Activated naive CD4-positive, alpha-beta T cell treated with anti-CD3 and anti-CD28 coated beads, Interleukin-2, amount 50 U/mL, for 72 hours (primary cell): ENCODE results near the gene SLC44A1. TPM values are rescaled to one million over a fixed set of nuclear protein-coding genes. Genes with fewer than 3 reads are reported as not detected.
A peak's percentile ranks its signal among the peaks of the same experiment; 100 is the strongest.

Experiments used
- ATAC-seq, 2 donors: fragments of 150-1000 bp; cut with Tn5 transposase; 2 replicates each; pipeline ENCODE4 v1.10.0; 2021; ENCODE audit warnings: mild to moderate bottlenecking in 2 of 2, moderate library complexity in 2 of 2
- DNase-seq, 2 donors: peaks; one replicate each; pipeline ENCODE4 v3.0.0; 2021 to 2022; ENCODE audit warnings: low spot score in 2 of 2
- H3K27ac Mint-ChIP-seq, 2 donors: one replicate each; pipeline ENCODE4 v1.8.0; 2022; ENCODE audit warnings: mild to moderate bottlenecking in 2 of 2, mixed read lengths in 2 of 2
- H3K36me3 Mint-ChIP-seq, 2 donors: one replicate each; pipeline ENCODE4 v1.8.0; 2022; ENCODE audit warnings: mixed read lengths in 2 of 2
- H3K9me3 Mint-ChIP-seq, 2 donors: one replicate each; pipeline ENCODE4 v1.8.0; 2022; ENCODE audit warnings: mixed read lengths in 2 of 2
- total RNA-seq, 2 donors: library from RNA; stranded (reverse); gene quantifications; one replicate each; pipeline ENCODE4 v1.2.3, GENCODE V29; 2022

SLC44A1 gene
- total RNA-seq, 2 donors from 2014 or later = 6.0 to 11.2 TPM

GRCh38 chr9:105236261-105236660, 8.2 kb upstream of the SLC44A1 start:
- no peaks in the 10 kb centered on the region for H3K36me3 Mint-ChIP-seq
- ATAC-seq = no peak
- no peaks in the 10 kb centered on the region for H3K9me3 Mint-ChIP-seq
- DNase-seq = no peak
- H3K27ac Mint-ChIP-seq = no peak overlapping the region

GRCh38 chr9:105237246-105237645, 7.2 kb upstream of the SLC44A1 start:
- no peaks in the 10 kb centered on the region for H3K36me3 Mint-ChIP-seq
- ATAC-seq (no peak), DNase-seq (no peak)
- no peaks in the 10 kb centered on the region for H3K9me3 Mint-ChIP-seq
- no peak overlapping the region for H3K27ac Mint-ChIP-seq

DNA sequence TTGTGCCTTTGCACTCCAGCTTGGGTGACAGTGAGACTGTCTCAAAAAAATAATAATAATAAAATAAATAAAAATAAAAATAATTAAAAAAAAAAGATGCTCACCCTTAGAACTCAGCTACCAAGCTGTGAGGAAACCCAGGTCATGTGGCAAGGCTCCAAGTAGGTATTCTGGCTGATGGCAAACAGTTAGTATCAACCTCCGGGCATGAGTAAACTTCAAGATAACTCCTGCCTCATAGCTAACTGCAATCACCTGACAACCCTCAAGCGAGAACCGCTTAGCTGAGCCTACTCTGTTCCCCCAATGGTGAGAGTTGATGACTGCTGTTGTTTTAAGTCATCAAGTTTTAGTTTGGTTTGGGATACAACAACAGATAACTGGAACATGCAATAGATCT, 6.1 kb upstream of the SLC44A1 start:
- H3K36me3 Mint-ChIP-seq = no peaks in the 10 kb centered on the region
- no peaks in the 10 kb centered on the region for H3K9me3 Mint-ChIP-seq
- DNase-seq = no peak

GRCh38 chr9:105241356-105242043, 3.0 kb upstream of the SLC44A1 start:
- no peak for ATAC-seq
- no peaks in the 10 kb centered on the region for H3K9me3 Mint-ChIP-seq
- no peak overlapping the region for H3K27ac Mint-ChIP-seq
- peaks cover 0 to 6% of the 10 kb centered on the region in 2 donors for H3K36me3 Mint-ChIP-seq
- DNase-seq = no peak

More for the DNA sequence above, 6.1 kb upstream of the SLC44A1 start:
- no peak overlapping the region for H3K27ac Mint-ChIP-seq
- no peak for ATAC-seq

- Mint-ChIP-seq H3K9me3 (no peaks in the 10 kb centered on the region), H3K27ac (no peak overlapping the region), H3K36me3 (peaks cover 0 to 6% of the 10 kb centered on the region in 2 donors)
- ATAC-seq (no peak), DNase-seq (no peak)
Measured at GRCh38 chr9:105242062-105242461, 2.4 kb upstream of the SLC44A1 start.

DNA sequence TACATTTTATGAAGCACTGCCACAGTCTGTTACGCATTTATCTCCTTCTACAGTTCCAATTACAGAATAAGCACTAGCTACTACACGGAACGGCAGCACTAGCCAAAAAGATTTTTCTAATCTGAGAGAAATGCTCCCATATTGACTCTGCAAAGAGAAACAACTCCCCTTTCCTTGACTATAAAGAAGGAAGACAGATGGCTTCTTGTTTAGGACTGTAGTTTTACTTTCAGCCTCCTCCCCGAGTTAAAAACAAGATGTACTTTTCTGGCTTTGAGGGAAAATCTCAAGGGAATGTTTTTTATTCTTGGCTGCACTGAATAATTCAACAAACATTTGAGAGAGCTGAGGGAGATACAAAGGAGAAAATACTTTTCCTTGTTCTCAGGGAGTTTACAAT, 1.9 kb upstream of the SLC44A1 start:
- no peak for ATAC-seq
- Mint-ChIP-seq H3K36me3 (peaks cover 0 to 6% of the 10 kb centered on the region in 2 donors), H3K9me3 (no peaks in the 10 kb centered on the region), H3K27ac (no peak overlapping the region)
- no peak for DNase-seq

DNA sequence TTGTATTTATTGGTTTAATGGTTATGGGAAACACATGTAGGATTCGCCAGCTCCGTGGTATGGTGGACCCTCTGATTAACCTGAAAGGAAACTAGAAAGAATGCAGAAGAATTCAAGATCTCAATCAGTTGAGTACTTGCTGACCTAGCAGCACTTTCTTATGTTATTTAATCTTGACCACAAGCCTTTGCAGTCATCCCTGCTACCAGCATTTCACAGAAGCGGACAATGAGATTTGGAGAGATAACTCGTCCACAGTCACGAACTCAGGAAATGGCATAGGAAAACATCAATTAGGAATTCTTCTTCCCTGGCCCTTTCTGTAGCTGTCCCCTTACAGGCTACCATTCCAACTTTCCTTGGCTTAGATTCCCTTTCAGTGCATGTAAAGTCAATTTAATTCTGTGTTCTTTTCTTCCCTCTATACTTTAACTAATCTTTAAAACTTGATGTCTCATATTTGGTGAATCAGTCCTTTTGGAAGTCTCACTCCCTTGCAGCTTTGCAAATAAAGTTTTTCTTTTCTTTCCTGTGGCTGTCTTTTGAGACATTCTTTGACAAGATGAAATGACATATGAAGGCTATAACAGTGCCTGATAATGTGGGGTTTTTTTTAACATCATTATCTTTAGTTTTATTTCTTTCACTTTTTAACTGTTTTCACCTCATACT, 1.3 kb upstream of the SLC44A1 start:
- H3K9me3 Mint-ChIP-seq = no peaks in the 10 kb centered on the region
- peaks cover 0 to 6% of the 10 kb centered on the region in 2 donors for H3K36me3 Mint-ChIP-seq
- H3K27ac Mint-ChIP-seq = no peak overlapping the region
- ATAC-seq (no peak), DNase-seq (no peak)

DNA sequence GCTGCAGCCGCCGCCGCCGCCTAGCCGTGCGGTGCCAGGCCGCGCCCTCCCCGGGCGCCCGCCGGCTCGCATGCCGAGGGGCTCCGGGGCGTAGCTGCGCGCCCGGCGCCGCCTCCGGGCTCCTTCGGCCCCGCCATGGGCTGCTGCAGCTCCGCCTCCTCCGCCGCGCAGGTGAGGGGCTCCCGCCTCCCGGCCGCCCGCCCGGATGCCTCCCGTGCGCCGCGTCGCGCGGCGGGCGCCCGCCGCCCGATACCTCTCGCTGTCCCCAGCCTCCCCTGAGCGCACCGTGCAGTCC, 230 bp downstream of the SLC44A1 start:
- Mint-ChIP-seq H3K27ac (peak overlapping the region in 1 of 2 donors; percentile 86), H3K36me3 (peaks cover 0 to 6% of the 10 kb centered on the region in 2 donors), H3K9me3 (no peaks in the 10 kb centered on the region)
- ATAC-seq = peak in 1 of 2 donors; percentile 72
- no peak for DNase-seq

GRCh38 chr9:105245029-105245890, 809 bp downstream of the SLC44A1 start:
- peaks cover 0 to 6% of the 10 kb centered on the region in 2 donors for H3K36me3 Mint-ChIP-seq
- H3K27ac Mint-ChIP-seq = peak overlapping the region; percentile 86 to 88
- ATAC-seq (peak; percentile 2 to 39), DNase-seq (peak; percentile 33 to 60)
- H3K9me3 Mint-ChIP-seq = no peaks in the 10 kb centered on the region

DNA sequence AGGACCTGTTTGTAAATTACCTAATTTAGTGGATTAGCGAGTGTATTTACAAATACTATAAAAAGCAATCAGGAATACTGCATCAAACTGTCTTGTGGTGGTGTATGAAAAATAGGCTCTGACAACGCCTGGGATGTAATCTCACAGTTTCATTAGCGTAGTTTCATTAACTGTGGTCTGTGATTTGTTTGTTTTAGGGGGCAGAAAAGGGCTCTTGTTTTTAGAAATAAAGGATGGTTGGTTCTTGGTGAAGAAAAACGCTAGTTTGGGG, 1.4 kb downstream of the SLC44A1 start:
- Mint-ChIP-seq H3K27ac (peak overlapping the region in 1 of 2 donors; percentile 86), H3K9me3 (no peaks in the 10 kb centered on the region), H3K36me3 (peaks cover 0 to 6% of the 10 kb centered on the region in 2 donors)
- ATAC-seq (no peak), DNase-seq (no peak)

GRCh38 chr9:105246656-105247173, 2.3 kb downstream of the SLC44A1 start:
- Mint-ChIP-seq H3K27ac (no peak overlapping the region), H3K9me3 (no peaks in the 10 kb centered on the region), H3K36me3 (peaks cover 0 to 6% of the 10 kb centered on the region in 2 donors)
- no peak for ATAC-seq
- no peak for DNase-seq

- no peak overlapping the region for H3K27ac Mint-ChIP-seq
- peaks cover 0 to 6% of the 10 kb centered on the region in 2 donors for H3K36me3 Mint-ChIP-seq
- DNase-seq (no peak), ATAC-seq (no peak)
- H3K9me3 Mint-ChIP-seq = no peaks in the 10 kb centered on the region
Measured at GRCh38 chr9:105248691-105249090, 4.2 kb downstream of the SLC44A1 start.

- DNase-seq (no peak), ATAC-seq (no peak)
- no peak overlapping the region for H3K27ac Mint-ChIP-seq
- H3K36me3 Mint-ChIP-seq = no peaks in the 10 kb centered on the region
- no peaks in the 10 kb centered on the region for H3K9me3 Mint-ChIP-seq
Measured at GRCh38 chr9:105251133-105251532, 6.7 kb downstream of the SLC44A1 start.

DNA sequence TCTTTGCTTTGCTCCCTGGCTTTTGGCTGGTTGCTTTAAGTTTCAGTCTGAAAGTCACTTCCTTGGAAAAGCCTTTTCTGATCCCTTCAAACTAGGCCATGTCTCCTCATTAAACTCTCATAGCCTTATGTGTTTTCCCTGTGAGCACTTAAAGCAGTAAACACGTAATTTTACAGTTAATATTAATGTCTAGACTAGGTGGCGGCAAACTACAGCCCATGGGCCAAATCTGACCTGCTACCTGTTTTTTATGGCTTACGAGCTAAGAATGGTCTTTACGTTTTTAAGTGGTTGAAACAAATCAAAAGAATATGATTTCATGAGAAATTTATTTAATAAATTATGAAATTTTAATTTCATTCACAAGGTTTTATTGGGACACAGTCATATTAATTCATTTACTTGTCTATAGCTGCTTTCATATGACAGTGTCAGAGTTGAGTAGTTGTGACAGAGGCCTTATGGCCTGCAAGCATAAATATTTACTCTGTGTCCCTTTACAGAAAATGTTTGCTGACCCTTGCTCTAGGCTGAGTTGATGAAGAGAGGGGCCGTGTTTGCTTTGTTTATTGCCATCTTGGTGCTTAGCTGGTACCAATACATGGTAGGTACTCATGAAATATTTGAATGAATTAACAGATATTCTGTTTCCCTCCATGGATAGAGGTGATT, 7.4 kb downstream of the SLC44A1 start:
- no peak for ATAC-seq
- H3K9me3 Mint-ChIP-seq = no peaks in the 10 kb centered on the region
- H3K36me3 Mint-ChIP-seq = no peaks in the 10 kb centered on the region
- DNase-seq = no peak
- no peak overlapping the region for H3K27ac Mint-ChIP-seq

DNA sequence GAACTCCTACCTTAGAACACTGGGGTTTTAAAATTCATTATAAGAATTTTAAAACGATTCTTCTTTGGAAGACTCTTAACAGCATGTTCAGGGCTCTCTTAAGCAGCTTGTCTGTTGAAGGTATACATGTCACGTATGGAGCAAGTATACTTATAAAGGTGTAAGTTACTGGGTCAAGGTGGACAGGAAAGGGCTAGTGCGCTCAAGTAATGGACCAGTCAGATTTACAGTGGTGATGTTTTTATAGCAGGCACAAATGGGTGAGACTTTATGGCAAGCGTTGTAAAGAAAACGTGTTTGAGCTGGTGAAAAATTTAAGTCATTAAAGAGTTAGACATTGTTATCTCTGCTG, 7.9 kb downstream of the SLC44A1 start:
- DNase-seq (no peak), ATAC-seq (no peak)
- Mint-ChIP-seq H3K27ac (no peak overlapping the region), H3K36me3 (no peaks in the 10 kb centered on the region), H3K9me3 (no peaks in the 10 kb centered on the region)

- H3K9me3 Mint-ChIP-seq = no peaks in the 10 kb centered on the region
- ATAC-seq (no peak), DNase-seq (no peak)
- no peak overlapping the region for H3K27ac Mint-ChIP-seq
- no peaks in the 10 kb centered on the region for H3K36me3 Mint-ChIP-seq
Measured at GRCh38 chr9:105254226-105254625, 9.8 kb downstream of the SLC44A1 start.

- Mint-ChIP-seq H3K9me3 (no peaks in the 10 kb centered on the region), H3K27ac (no peak overlapping the region), H3K36me3 (no peaks in the 10 kb centered on the region)
- ATAC-seq = no peak
- no peak for DNase-seq
Measured at GRCh38 chr9:105255421-105255820, 11.0 kb downstream of the SLC44A1 start.
